Parathyroid adenoma (tissue), 2 donors: ENCODE measurements around the gene GPR171.

Experiments used
- H2AFZ ChIP-seq: fragments of 300-600 bp; sonication (generic); one replicate; pipeline ENCODE4 v1.7.0; 2017; ENCODE audit warnings: antibody characterized with exemption, mild to moderate bottlenecking
- H3K27ac ChIP-seq: fragments of 300-600 bp; sonication (generic); one replicate; pipeline ENCODE4 v1.7.0; 2017
- H3K27me3 ChIP-seq: fragments of 300-600 bp; sonication (generic); one replicate; pipeline ENCODE4 v1.7.0; 2017; ENCODE audit warnings: low read length; ENCODE audit not compliant: control insufficient read depth, insufficient read depth
- H3K36me3 ChIP-seq: fragments of 300-600 bp; sonication (generic); one replicate; pipeline ENCODE4 v1.7.0; 2017; ENCODE audit warnings: low read length; ENCODE audit not compliant: control insufficient read depth, insufficient read depth
- H3K4me1 ChIP-seq: fragments of 300-600 bp; sonication (generic); one replicate; pipeline ENCODE4 v1.7.0; 2017; ENCODE audit warnings: control low read depth
- H3K4me2 ChIP-seq: fragments of 300-600 bp; sonication (generic); one replicate; pipeline ENCODE4 v1.7.0; 2017; ENCODE audit warnings: low read length
- H3K4me3 ChIP-seq: fragments of 300-600 bp; sonication (generic); one replicate; pipeline ENCODE4 v1.7.0; 2017; ENCODE audit warnings: low read depth, low read length
- H3K79me2 ChIP-seq: fragments of 300-600 bp; sonication (generic); one replicate; pipeline ENCODE4 v1.7.0; 2017; ENCODE audit warnings: control low read depth
- H3K9ac ChIP-seq: fragments of 300-600 bp; sonication (generic); one replicate; pipeline ENCODE4 v1.7.0; 2017; ENCODE audit warnings: mild to moderate bottlenecking
- H3K9me3 ChIP-seq: fragments of 300-600 bp; sonication (generic); one replicate; pipeline ENCODE4 v1.7.0; 2017; ENCODE audit warnings: low read length; ENCODE audit not compliant: control insufficient read depth
- TF ChIP-seq, protein P1 (sequence below): fragments of 300-600 bp; sonication (generic); IDR thresholded peaks from one replicate; pipeline ENCODE4 v1.7.0; 2017; ENCODE audit warnings: antibody characterized with exemption, mild to moderate bottlenecking
- donor health status: primary hyperparathyroidism.

The GPR171 gene

DNA sequence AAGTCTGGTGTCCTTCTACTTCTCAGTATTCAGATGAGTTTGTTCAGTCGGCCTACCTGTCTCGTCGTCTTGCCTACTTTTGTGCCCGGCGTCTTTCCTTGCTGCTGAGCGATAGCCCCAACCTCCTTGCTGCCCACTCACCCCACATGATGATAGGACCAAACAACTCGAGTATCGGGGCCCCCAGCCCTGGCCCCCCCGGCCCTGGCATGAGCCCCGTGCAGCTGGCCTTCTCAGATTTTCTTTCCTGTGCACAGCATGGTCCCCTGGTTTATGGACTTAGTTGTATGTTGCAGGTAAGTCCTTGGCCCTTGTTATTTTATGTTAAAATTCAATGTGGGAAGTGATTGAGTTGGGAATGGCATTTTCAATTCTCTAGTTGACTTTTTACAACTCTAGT, 43.2 kb downstream of the GPR171 start:
- no peaks in the 10 kb centered on the region for H3K36me3 ChIP-seq
- H3K27me3 ChIP-seq: no peaks in the 10 kb centered on the region
- H3K9ac ChIP-seq: no peak overlapping the region
- TF ChIP-seq, protein P1, sequence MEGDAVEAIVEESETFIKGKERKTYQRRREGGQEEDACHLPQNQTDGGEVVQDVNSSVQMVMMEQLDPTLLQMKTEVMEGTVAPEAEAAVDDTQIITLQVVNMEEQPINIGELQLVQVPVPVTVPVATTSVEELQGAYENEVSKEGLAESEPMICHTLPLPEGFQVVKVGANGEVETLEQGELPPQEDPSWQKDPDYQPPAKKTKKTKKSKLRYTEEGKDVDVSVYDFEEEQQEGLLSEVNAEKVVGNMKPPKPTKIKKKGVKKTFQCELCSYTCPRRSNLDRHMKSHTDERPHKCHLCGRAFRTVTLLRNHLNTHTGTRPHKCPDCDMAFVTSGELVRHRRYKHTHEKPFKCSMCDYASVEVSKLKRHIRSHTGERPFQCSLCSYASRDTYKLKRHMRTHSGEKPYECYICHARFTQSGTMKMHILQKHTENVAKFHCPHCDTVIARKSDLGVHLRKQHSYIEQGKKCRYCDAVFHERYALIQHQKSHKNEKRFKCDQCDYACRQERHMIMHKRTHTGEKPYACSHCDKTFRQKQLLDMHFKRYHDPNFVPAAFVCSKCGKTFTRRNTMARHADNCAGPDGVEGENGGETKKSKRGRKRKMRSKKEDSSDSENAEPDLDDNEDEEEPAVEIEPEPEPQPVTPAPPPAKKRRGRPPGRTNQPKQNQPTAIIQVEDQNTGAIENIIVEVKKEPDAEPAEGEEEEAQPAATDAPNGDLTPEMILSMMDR: no peak
- no peak overlapping the region for H2AFZ ChIP-seq
- H3K27ac ChIP-seq: no peak overlapping the region
- H3K9me3 ChIP-seq: no peaks in the 10 kb centered on the region
- H3K4me3 ChIP-seq: no peak overlapping the region
- H3K4me2 ChIP-seq: no peak overlapping the region
- peaks cover 8% of the 10 kb centered on the region for H3K4me1 ChIP-seq
- no peaks in the 10 kb centered on the region for H3K79me2 ChIP-seq

DNA sequence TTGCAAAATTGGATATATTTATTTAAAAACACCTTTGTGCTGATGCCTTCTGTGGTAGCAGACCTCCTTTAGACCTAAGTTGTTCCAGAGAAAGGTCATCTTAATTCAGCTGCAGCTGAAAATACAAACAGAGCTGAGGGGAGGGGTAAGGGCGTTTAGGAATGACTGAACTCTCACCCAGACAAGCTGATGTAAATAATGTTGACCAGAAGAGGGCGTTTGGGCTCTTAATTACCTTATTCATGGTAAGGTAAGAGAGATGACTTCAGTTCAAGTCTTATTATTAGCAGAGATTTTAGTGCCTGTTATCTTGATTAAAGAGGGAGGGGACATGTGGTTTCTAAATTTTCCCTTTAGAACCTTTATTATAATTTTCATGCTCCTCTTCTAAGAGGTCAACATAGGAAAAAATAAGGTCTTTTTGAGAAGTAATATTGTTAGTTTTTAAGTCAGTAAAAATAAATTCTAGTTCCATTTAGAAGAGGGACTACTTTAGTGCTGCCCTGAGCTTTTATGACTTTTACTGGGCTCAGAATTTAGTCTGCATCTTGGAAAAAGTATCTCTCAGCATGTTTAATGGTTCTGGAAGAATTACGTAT, 46.3 kb downstream of the GPR171 start:
- TF ChIP-seq, protein P1: peak; percentile 40
- Histone ChIP-seq H3K27ac (no peak overlapping the region), H3K4me1 (peaks cover 8% of the 10 kb centered on the region), H3K79me2 (no peaks in the 10 kb centered on the region), H3K9me3 (no peaks in the 10 kb centered on the region), H3K9ac (no peak overlapping the region), H3K4me2 (no peak overlapping the region), H3K27me3 (no peaks in the 10 kb centered on the region), H2AFZ (no peak overlapping the region), H3K36me3 (no peaks in the 10 kb centered on the region), H3K4me3 (no peak overlapping the region)

DNA sequence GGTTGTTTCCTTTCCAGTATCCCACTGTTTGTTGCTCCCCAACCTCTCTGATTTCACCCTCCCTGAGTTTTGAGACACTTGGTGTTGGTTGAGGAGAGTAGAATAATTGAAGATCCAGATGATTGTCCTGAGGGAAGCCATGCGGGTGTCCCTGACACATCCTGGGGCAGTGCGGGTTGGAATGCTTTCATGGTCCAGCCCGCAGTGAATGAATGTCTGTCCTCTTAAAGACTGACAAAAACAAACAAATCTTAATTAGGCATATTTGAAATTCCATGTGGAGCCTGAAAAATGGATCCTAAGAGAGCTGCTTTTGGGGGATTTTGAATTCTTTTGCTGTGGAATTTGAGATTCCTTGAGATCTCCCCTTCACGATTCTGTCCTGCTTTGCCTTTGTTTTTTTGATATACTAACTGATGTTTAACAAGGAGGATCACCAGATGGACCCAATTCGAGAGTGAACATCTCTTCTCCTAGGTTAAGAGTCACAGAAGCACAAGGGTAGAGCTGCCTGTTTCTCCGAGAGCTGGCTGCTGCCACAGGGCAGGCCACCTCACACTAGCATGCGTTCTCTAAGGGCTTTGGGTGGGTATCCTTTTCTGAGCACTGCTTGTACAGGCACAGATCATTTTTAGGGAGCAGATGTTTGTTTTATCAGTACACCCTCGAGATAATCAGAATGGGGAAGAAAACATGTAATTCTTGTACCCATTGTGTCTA, 47.4 kb downstream of the GPR171 start:
- no peak overlapping the region for H3K4me3 ChIP-seq
- no peaks in the 10 kb centered on the region for H3K9me3 ChIP-seq
- TF ChIP-seq, protein P1: no peak
- H2AFZ ChIP-seq: peak overlapping the region; percentile 59
- H3K4me1 ChIP-seq: peaks cover 8% of the 10 kb centered on the region
- H3K4me2 ChIP-seq: no peak overlapping the region
- H3K27ac ChIP-seq: peak overlapping the region; percentile 41
- no peaks in the 10 kb centered on the region for H3K36me3 ChIP-seq
- no peaks in the 10 kb centered on the region for H3K79me2 ChIP-seq
- H3K27me3 ChIP-seq: no peaks in the 10 kb centered on the region
- no peak overlapping the region for H3K9ac ChIP-seq

DNA sequence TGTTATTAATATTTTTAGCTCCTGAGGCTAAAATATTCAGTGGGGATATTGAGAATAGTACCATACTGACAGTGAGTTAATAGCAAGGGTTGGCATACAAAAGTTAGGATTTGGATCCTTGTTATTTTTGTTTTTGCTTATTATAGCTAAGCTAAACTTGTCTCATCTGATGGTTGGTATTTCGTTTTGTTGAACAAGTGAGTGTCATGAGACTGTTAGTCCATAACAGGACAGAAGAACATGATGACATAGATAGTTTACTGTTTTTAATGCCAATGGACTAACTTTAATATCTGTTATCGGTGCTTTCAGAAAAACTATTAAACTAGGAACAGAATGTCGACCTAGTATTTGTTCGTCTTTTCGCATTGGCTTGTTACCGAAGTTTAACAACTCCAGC, 48.5 kb downstream of the GPR171 start:
- H2AFZ ChIP-seq: no peak overlapping the region
- no peaks in the 10 kb centered on the region for H3K9me3 ChIP-seq
- H3K9ac ChIP-seq: no peak overlapping the region
- H3K4me1 ChIP-seq: peaks cover 8% of the 10 kb centered on the region
- H3K27me3 ChIP-seq: no peaks in the 10 kb centered on the region
- TF ChIP-seq, protein P1: no peak
- no peaks in the 10 kb centered on the region for H3K36me3 ChIP-seq
- no peaks in the 10 kb centered on the region for H3K79me2 ChIP-seq
- H3K27ac ChIP-seq: no peak overlapping the region
- H3K4me3 ChIP-seq: no peak overlapping the region
- H3K4me2 ChIP-seq: no peak overlapping the region
